Measurements from ENCODE around the gene CEP152. TPM values are rescaled to one million over a fixed set of nuclear protein-coding genes. Genes with fewer than 3 reads are reported as not detected.

CEP152 gene
- total RNA-seq (2014; rRNA removed; shearing (Covaris generic)) (12.4 and 14.6 TPM in 2 replicates), polyA plus RNA-seq (2016; fragmentation: Nextera tagmentation; extraction: Ambion mirVana) (16.4 and 30.5 TPM in 2 replicates)
- long read RNA-seq, partial matches to known transcripts: 5 of 5 reads
- long read RNA-seq, other reads (novel, unspliced or antisense): 0 of 5 reads

- TF ChIP-seq, protein P1, sequence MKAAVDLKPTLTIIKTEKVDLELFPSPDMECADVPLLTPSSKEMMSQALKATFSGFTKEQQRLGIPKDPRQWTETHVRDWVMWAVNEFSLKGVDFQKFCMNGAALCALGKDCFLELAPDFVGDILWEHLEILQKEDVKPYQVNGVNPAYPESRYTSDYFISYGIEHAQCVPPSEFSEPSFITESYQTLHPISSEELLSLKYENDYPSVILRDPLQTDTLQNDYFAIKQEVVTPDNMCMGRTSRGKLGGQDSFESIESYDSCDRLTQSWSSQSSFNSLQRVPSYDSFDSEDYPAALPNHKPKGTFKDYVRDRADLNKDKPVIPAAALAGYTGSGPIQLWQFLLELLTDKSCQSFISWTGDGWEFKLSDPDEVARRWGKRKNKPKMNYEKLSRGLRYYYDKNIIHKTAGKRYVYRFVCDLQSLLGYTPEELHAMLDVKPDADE (IDR thresholded peaks at IDR 0.05): peak; percentile 51; the same call in 1 of the 2 replicates
- TF ChIP-seq EZH2 (IDR thresholded peaks at IDR 0.05; ENCODE audit: low read depth, unreplicated experiment) (no peak), STAT1 (IDR thresholded peaks at IDR 0.05; ENCODE audit: unreplicated experiment) (no peak), POLR2AphosphoS5 (IDR thresholded peaks at IDR 0.05; ENCODE audit: low read depth) (peak; percentile 73), CREB1 (CRISPR knock-in tag; IDR thresholded peaks at IDR 0.05; ENCODE audit: low read depth) (peak; percentile 73)
- H3K27ac Mint-ChIP-seq: peak within 1 kb of the TSS; percentile 96
- Histone ChIP-seq H3K36me3 (ENCODE audit: insufficient read depth) (no peaks in the 10 kb centered on the region), H4K20me1 (replicated peaks; ENCODE audit: insufficient read depth) (peaks cover 5% of the 10 kb centered on the region; the same call in 1 of the 2 replicates), H3K27me3 (ENCODE audit: insufficient read depth) (no peaks in the 10 kb centered on the region), H3K4me2 (peak within 1 kb of the TSS; percentile 91), H3K79me2 (replicated peaks; ENCODE audit: insufficient read depth) (peaks cover 39% of the 10 kb centered on the region), H3F3A (replicated peaks; ENCODE audit: low read depth) (no peaks in the 10 kb centered on the region), H2AFZ (peak within 1 kb of the TSS; percentile 92), H3K9me2 (ENCODE audit: insufficient read depth) (no peaks in the 10 kb centered on the region; the same call in 1 of the 2 replicates), H3K4me1 (ENCODE audit: insufficient read depth) (peaks cover 16% of the 10 kb centered on the region), H3K4me3 (peak within 1 kb of the TSS; percentile 78), H3K27ac (ENCODE audit: low read depth) (peak within 1 kb of the TSS; percentile 47; the same call in 1 of the 2 replicates)
- ATAC-seq (peak; percentile 95), DNase-seq (ENCODE audit: low spot score) (peak; percentile 100)
- H3K27me3 Mint-ChIP-seq (ENCODE audit: insufficient read depth, low read depth, poor library complexity): peaks cover 3% of the 10 kb centered on the region
- peak within 1 kb of the TSS; percentile 94 for H3K4me3 Mint-ChIP-seq
- H3K9me3 Mint-ChIP-seq: no peaks in the 10 kb centered on the region
- H3K4me1 Mint-ChIP-seq: peaks cover 27% of the 10 kb centered on the region
- H3K36me3 Mint-ChIP-seq (ENCODE audit: low read depth): no peaks in the 10 kb centered on the region; the same call in 2 of the 3 replicates
These were observed at the start of gene CEP152 for GRCh38 chr15:48810414-48811324. Gene CEP152, minus strand, starts transcription at chr15:48811069. Its CDS starts 5,420 bp downstream, at chr15:48805649.

GRCh38 chr15:48859426-48859825, 48.6 kb upstream of the CEP152 start:
- no peak overlapping the region for H3K27ac Mint-ChIP-seq
- no peaks in the 10 kb centered on the region; the same call in 2 of the 3 replicates for H3K9me3 Mint-ChIP-seq
- no peaks in the 10 kb centered on the region for H3K36me3 Mint-ChIP-seq (ENCODE audit: low read depth)
- no peaks in the 10 kb centered on the region for H4K20me1 ChIP-seq (replicated peaks; ENCODE audit: insufficient read depth)
- no peak overlapping the region for H3K4me3 ChIP-seq
- no peaks in the 10 kb centered on the region for H3K79me2 ChIP-seq (replicated peaks; ENCODE audit: insufficient read depth)
- H3K9me2 ChIP-seq (ENCODE audit: insufficient read depth): no peaks in the 10 kb centered on the region
- H3K27me3 ChIP-seq (ENCODE audit: insufficient read depth): no peaks in the 10 kb centered on the region
- no peak overlapping the region for H2AFZ ChIP-seq
- H3K4me1 Mint-ChIP-seq: peaks cover 37% of the 10 kb centered on the region
- H3K36me3 ChIP-seq (ENCODE audit: insufficient read depth): no peaks in the 10 kb centered on the region
- H3K4me2 ChIP-seq: no peak overlapping the region
- DNase-seq (ENCODE audit: low spot score) (no peak), ATAC-seq (no peak)
- H3K27me3 Mint-ChIP-seq (ENCODE audit: insufficient read depth, low read depth, poor library complexity): peaks cover 4% of the 10 kb centered on the region
- H3K4me3 Mint-ChIP-seq: no peak overlapping the region
- no peaks in the 10 kb centered on the region for H3F3A ChIP-seq (replicated peaks; ENCODE audit: low read depth)
- peaks cover 28% of the 10 kb centered on the region for H3K4me1 ChIP-seq (ENCODE audit: insufficient read depth)
- H3K27ac ChIP-seq (ENCODE audit: low read depth): no peak overlapping the region
- TF ChIP-seq ZNF114 (CRISPR knock-in tag; IDR thresholded peaks at IDR 0.05): no peak
- no peak for TF ChIP-seq EZH2 (IDR thresholded peaks at IDR 0.05; ENCODE audit: low read depth, unreplicated experiment)
- TF ChIP-seq POLR2AphosphoS5 (IDR thresholded peaks at IDR 0.05; ENCODE audit: low read depth): no peak
- TF ChIP-seq JUNB (IDR thresholded peaks at IDR 0.05; ENCODE audit: unreplicated experiment): no peak
- no peak for TF ChIP-seq ZNF331 (CRISPR knock-in tag; IDR thresholded peaks at IDR 0.05; ENCODE audit: low read depth)
- TF ChIP-seq CREB1 (CRISPR knock-in tag; IDR thresholded peaks at IDR 0.05; ENCODE audit: low read depth): no peak
- TF ChIP-seq, protein P2, sequence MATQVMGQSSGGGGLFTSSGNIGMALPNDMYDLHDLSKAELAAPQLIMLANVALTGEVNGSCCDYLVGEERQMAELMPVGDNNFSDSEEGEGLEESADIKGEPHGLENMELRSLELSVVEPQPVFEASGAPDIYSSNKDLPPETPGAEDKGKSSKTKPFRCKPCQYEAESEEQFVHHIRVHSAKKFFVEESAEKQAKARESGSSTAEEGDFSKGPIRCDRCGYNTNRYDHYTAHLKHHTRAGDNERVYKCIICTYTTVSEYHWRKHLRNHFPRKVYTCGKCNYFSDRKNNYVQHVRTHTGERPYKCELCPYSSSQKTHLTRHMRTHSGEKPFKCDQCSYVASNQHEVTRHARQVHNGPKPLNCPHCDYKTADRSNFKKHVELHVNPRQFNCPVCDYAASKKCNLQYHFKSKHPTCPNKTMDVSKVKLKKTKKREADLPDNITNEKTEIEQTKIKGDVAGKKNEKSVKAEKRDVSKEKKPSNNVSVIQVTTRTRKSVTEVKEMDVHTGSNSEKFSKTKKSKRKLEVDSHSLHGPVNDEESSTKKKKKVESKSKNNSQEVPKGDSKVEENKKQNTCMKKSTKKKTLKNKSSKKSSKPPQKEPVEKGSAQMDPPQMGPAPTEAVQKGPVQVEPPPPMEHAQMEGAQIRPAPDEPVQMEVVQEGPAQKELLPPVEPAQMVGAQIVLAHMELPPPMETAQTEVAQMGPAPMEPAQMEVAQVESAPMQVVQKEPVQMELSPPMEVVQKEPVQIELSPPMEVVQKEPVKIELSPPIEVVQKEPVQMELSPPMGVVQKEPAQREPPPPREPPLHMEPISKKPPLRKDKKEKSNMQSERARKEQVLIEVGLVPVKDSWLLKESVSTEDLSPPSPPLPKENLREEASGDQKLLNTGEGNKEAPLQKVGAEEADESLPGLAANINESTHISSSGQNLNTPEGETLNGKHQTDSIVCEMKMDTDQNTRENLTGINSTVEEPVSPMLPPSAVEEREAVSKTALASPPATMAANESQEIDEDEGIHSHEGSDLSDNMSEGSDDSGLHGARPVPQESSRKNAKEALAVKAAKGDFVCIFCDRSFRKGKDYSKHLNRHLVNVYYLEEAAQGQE (IDR thresholded peaks at IDR 0.05; ENCODE audit: unreplicated experiment): no peak

Data from GM23338 (cell line).